HepG2 (cell line): ENCODE data around the gene SLC25A23. TPM values are rescaled to one million over a fixed set of nuclear protein-coding genes. Genes with fewer than 3 reads are reported as not detected.

ENCODE experiments used
- ATAC-seq: fragments of 200-7000 bp; cut with Tn5 transposase; 3 replicates; pipeline ENCODE4 v1.9.1; 2020; ENCODE audit warnings: mild to moderate bottlenecking, moderate library complexity
- BruUV-seq: library from RNA; stranded (reverse); fragments of 400-500 nt; replicated peaks from 2 replicates; lab custom pipeline; 2021; lab: Mats Ljungman, UMichigan
- CTCF ChIA-PET: fragments of 300-600 bp; formaldehyde crosslinking; extraction: SDS; loops from one replicate; lab custom pipeline; 2021; ENCODE audit warnings: low total read pairs, inconsistent platforms, low intra/inter-chr PET ratio; lab: Yijun Ruan, JAX
- POLR2A ChIA-PET: fragments of 350-600 bp; sonication (Branson Sonifier 250); formaldehyde crosslinking; loops from one replicate; lab custom pipeline; 2020; ENCODE audit warnings: antibody characterized with exemption, inconsistent platforms; lab: Yijun Ruan, JAX
- DNase-seq: peaks from one replicate; pipeline ENCODE4 v3.0.0-alpha.2; 2015; ENCODE audit warnings: low spot score
- FAIRE-seq: peaks from 3 replicates; lab custom pipeline; 2011; peaks lifted over from hg19 to GRCh38; lab: Jason Lieb, UNC
- H2AFZ ChIP-seq: one replicate; pipeline ENCODE4 v1.6.1; 2011; ENCODE audit warnings: low read length, inconsistent platforms
- H3K27ac ChIP-seq: fragments of 300-600 bp; 3 replicates; pipeline ENCODE4 v1.8.0; 2011; ENCODE audit warnings: mixed run types, mild to moderate bottlenecking, mixed read lengths, low read length, inconsistent platforms; ENCODE audit not compliant: insufficient read depth; ENCODE audit errors: extremely low read length
- H3K27me3 ChIP-seq, 2 experiments: fragments of 200-600 bp in 1 of 2; 2 replicates in 1 of 2; 3 replicates in 1 of 2; pipeline versions ENCODE4 v1.6.0 to v1.8.0; 2011; ENCODE audit warnings: low read length in 2 of 2, mild to moderate bottlenecking in 2 of 2, moderate library complexity in 2 of 2, inconsistent platforms in 1 of 2; ENCODE audit not compliant: insufficient read depth in 2 of 2, control insufficient read depth in 1 of 2
- H3K36me3 ChIP-seq, 2 experiments: fragments of 200-600 bp in 1 of 2; replicated peaks in 1 of 2; 2 replicates in 1 of 2; 3 replicates in 1 of 2; pipeline versions ENCODE4 v1.5.1 to v1.8.0; 2011; ENCODE audit warnings: low read length in 2 of 2, inconsistent platforms in 1 of 2; ENCODE audit not compliant: insufficient read depth in 2 of 2, control insufficient read depth in 1 of 2
- H3K4me1 ChIP-seq: 2 replicates; pipeline ENCODE4 v1.5.1; 2012; ENCODE audit warnings: low read length, inconsistent platforms; ENCODE audit not compliant: insufficient read depth
- H3K4me2 ChIP-seq: 2 replicates; pipeline ENCODE4 v1.6.0; 2011; ENCODE audit warnings: low read depth, low read length, inconsistent platforms
- H3K4me3 ChIP-seq, 3 experiments: fragments of 200-600 bp in 1 of 3; sonication (generic), shearing (Covaris generic) in 1 of 3; replicated peaks in 1 of 3; 2 replicates each; pipeline ENCODE4 v1.5.1; 2011 to 2016; ENCODE audit warnings: low read length in 3 of 3, inconsistent platforms in 2 of 3, low read depth in 2 of 3, mild to moderate bottlenecking in 2 of 3, control low read depth in 1 of 3, mixed read lengths in 1 of 3; ENCODE audit not compliant: insufficient read depth in 1 of 3
- H3K79me2 ChIP-seq: one replicate; pipeline ENCODE4 v1.6.1; 2011; ENCODE audit warnings: low read length, inconsistent platforms; ENCODE audit not compliant: insufficient read depth
- H3K9ac ChIP-seq: 2 replicates; pipeline ENCODE4 v1.6.0; 2011; ENCODE audit warnings: mild to moderate bottlenecking, low read depth, low read length, inconsistent platforms; ENCODE audit not compliant: insufficient read depth
- H3K9me3 ChIP-seq: 2 replicates; pipeline ENCODE4 v1.5.1; 2012; ENCODE audit warnings: mild to moderate bottlenecking, low read length
- H4K20me1 ChIP-seq: 2 replicates; pipeline ENCODE4 v1.6.0; 2011; ENCODE audit warnings: inconsistent platforms, mild to moderate bottlenecking, low read length, moderate library complexity; ENCODE audit not compliant: insufficient read depth
- ARID2 ChIP-seq: sonication (generic); formaldehyde crosslinking; IDR thresholded peaks from 2 replicates; pipeline ENCODE4 v1.8.1; 2022; ENCODE audit warnings: mild to moderate bottlenecking, missing genetic modification reagents, borderline replicate concordance
- GLI4 ChIP-seq: sonication (generic); formaldehyde crosslinking; IDR thresholded peaks from 2 replicates; pipeline ENCODE4 v1.5.1; 2020; ENCODE audit warnings: missing genetic modification reagents, mild to moderate bottlenecking, moderate library complexity, borderline replicate concordance
- HHEX ChIP-seq: IDR thresholded peaks from 2 replicates; pipeline ENCODE4 v1.6.1; 2016; ENCODE audit warnings: control low read depth
- HOXA5 ChIP-seq: sonication (generic); formaldehyde crosslinking; IDR thresholded peaks from 2 replicates; pipeline ENCODE4 v1.4.0; 2020; ENCODE audit warnings: missing genetic modification reagents
- SIN3A ChIP-seq: IDR thresholded peaks from 2 replicates; pipeline ENCODE4 v1.6.1; 2011; ENCODE audit warnings: low read depth, mild to moderate bottlenecking, control low read depth, low read length, borderline replicate concordance
- SOX13 ChIP-seq, 3 experiments: fragments of 450-650 bp in 1 of 3; sonication (generic) in 1 of 3; formaldehyde crosslinking in 1 of 3; IDR thresholded peaks in 2 of 3; conservative IDR thresholded peaks in 1 of 3; 2 replicates each; pipeline versions ENCODE4 v1.5.0 to v1.6.1; 2016 to 2020; ENCODE audit warnings: antibody characterized with exemption in 1 of 3, mild to moderate bottlenecking in 1 of 3, missing compliant biosample characterization in 1 of 3, missing genetic modification reagents in 1 of 3, moderate library complexity in 1 of 3
- TCF12 ChIP-seq, 2 experiments: fragments of 450-650 bp in 1 of 2; sonication (generic) in 1 of 2; formaldehyde crosslinking in 1 of 2; IDR thresholded peaks; 2 replicates each; pipeline versions ENCODE4 v1.6.1 to v1.8.0; 2017 to 2022; ENCODE audit warnings: antibody characterized with exemption in 1 of 2, mild to moderate bottlenecking in 1 of 2, missing genetic modification reagents in 1 of 2, moderate library complexity in 1 of 2
- WGBS: methylation state at CpG from one replicate; pipeline ENCODE4 v1.1.6; 2017; ENCODE audit warnings: low lambda C conversion rate; 5-methylcytosine and 5-hydroxymethylcytosine counted together
- in situ Hi-C: cut with HindIII; loops from 2 replicates; pipeline ENCODE4 v1.10.0; 2017; ENCODE audit warnings: low pct_unique_long_range_greater_than_20kb; ENCODE audit not compliant: extremely low pct_ligation_motif_present
- intact Hi-C: fragments of 100-400 bp; cut with micrococcal nuclease; formaldehyde crosslinking; loops from one replicate; pipeline ENCODE4 v1.10.0; 2022; ENCODE audit not compliant: unreplicated experiment
- polyA plus RNA-seq, 8 experiments: library from polyadenylated mRNA; depleted of rRNA in 3 of 8; stranded (reverse) in 7 of 8; unstranded in 1 of 8; fragments of >200 nt; fragmentation: Illumina TruSeq in 4 of 8; extraction: Trizol in 4 of 8; gene quantifications; 2 replicates each; pipeline versions ENCODE4 v1.2.1 to v1.2.3, GENCODE V29; 2011 to 2016; ENCODE audit warnings: low read depth in 4 of 8, missing spikeins in 1 of 8, mixed read lengths in 1 of 8; ENCODE audit not compliant: insufficient read depth in 1 of 8
- total RNA-seq, 5 experiments: library from RNA; depleted of rRNA; stranded (reverse); fragments of >200 nt; fragmentation: Illumina TruSeq; extraction: Trizol; gene quantifications; 2 replicates each; pipeline ENCODE4 v1.2.3, GENCODE V29; 2016; ENCODE audit warnings: low read depth in 1 of 5
- TF ChIP-seq, protein P1 (sequence below): sonication (generic); IDR thresholded peaks from 2 replicates; pipeline ENCODE4 v1.6.1; 2016; ENCODE audit warnings: low read depth, borderline replicate concordance
- TF ChIP-seq, protein P2 (sequence below): sonication (generic); formaldehyde crosslinking; conservative IDR thresholded peaks from 2 replicates; pipeline ENCODE4 v1.4.0; 2020; ENCODE audit warnings: missing genetic modification reagents
- TF ChIP-seq, protein P3 (sequence below): sonication (generic); formaldehyde crosslinking; IDR thresholded peaks from 2 replicates; pipeline ENCODE4 v1.4.0; 2020; ENCODE audit warnings: missing genetic modification reagents

The SLC25A23 gene
- total and polyA plus RNA-seq, 2 of the 13 experiments (the other 11 are each of a cell fraction or from before 2014, with no cell fraction given): 12.4 to 15.2 TPM

DNA sequence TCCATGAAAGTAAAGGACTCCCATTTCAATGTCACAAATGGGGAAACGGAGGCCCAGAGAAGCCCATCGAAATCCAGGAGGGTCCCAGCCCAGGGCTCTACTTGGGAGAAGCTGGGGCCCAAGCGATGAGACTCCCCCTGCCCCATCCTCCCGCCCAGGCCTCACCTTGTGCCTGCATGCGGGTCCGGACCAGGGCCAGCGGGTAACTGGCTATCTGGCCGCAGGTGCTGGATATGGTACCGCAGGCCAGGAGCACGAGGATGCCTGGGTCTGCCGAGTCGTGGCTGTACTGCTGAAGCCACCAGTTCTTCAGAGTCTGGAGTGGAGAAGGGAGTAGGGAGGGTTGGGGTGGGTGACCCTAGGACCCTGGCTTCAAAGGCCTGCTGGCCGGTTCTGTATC is 15.6 kb downstream of the SLC25A23 start:
- no peaks in the 10 kb centered on the region for H3K36me3 ChIP-seq
- WGBS: 96% methylated on average over 11 of the region's 13 CpGs
- in situ Hi-C loops: no loop called here
- no peaks in the 10 kb centered on the region for H3K27me3 ChIP-seq
- no peak overlapping the region for H2AFZ ChIP-seq
- no peak overlapping the region for H3K27ac ChIP-seq
- BruUV-seq: no TSS peak
- H3K79me2 ChIP-seq: no peaks in the 10 kb centered on the region
- intact Hi-C loops: no loop called here
- no peak overlapping the region for H3K4me3 ChIP-seq
- TF ChIP-seq GLI4 (CRISPR knock-in tag) (no peak), TCF12 (IDR thresholded peaks at IDR 0.05) (no peak), TCF12 (CRISPR knock-in tag; IDR thresholded peaks at IDR 0.05) (no peak), SOX13 (IDR thresholded peaks at IDR 0.05) (no peak), SOX13 (CRISPR knock-in tag; conservative IDR thresholded peaks at IDR 0.05 in 1 of 2, IDR thresholded peaks at IDR 0.05 in 1 of 2) (no peak), SIN3A (no peak), HOXA5 (CRISPR knock-in tag) (no peak), HHEX (no peak), ARID2 (CRISPR knock-in tag) (no peak)
- TF ChIP-seq, protein P1, sequence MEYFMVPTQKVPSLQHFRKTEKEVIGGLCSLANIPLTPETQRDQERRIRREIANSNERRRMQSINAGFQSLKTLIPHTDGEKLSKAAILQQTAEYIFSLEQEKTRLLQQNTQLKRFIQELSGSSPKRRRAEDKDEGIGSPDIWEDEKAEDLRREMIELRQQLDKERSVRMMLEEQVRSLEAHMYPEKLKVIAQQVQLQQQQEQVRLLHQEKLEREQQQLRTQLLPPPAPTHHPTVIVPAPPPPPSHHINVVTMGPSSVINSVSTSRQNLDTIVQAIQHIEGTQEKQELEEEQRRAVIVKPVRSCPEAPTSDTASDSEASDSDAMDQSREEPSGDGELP: no peak
- TF ChIP-seq, protein P2, sequence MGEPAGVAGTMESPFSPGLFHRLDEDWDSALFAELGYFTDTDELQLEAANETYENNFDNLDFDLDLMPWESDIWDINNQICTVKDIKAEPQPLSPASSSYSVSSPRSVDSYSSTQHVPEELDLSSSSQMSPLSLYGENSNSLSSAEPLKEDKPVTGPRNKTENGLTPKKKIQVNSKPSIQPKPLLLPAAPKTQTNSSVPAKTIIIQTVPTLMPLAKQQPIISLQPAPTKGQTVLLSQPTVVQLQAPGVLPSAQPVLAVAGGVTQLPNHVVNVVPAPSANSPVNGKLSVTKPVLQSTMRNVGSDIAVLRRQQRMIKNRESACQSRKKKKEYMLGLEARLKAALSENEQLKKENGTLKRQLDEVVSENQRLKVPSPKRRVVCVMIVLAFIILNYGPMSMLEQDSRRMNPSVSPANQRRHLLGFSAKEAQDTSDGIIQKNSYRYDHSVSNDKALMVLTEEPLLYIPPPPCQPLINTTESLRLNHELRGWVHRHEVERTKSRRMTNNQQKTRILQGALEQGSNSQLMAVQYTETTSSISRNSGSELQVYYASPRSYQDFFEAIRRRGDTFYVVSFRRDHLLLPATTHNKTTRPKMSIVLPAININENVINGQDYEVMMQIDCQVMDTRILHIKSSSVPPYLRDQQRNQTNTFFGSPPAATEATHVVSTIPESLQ (CRISPR knock-in tag): no peak
- TF ChIP-seq, protein P3, sequence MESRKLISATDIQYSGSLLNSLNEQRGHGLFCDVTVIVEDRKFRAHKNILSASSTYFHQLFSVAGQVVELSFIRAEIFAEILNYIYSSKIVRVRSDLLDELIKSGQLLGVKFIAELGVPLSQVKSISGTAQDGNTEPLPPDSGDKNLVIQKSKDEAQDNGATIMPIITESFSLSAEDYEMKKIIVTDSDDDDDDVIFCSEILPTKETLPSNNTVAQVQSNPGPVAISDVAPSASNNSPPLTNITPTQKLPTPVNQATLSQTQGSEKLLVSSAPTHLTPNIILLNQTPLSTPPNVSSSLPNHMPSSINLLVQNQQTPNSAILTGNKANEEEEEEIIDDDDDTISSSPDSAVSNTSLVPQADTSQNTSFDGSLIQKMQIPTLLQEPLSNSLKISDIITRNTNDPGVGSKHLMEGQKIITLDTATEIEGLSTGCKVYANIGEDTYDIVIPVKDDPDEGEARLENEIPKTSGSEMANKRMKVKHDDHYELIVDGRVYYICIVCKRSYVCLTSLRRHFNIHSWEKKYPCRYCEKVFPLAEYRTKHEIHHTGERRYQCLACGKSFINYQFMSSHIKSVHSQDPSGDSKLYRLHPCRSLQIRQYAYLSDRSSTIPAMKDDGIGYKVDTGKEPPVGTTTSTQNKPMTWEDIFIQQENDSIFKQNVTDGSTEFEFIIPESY: no peak
- FAIRE-seq (no peak), ATAC-seq (no peak), DNase-seq (no peak)
- no peak overlapping the region for H3K4me2 ChIP-seq
- CTCF ChIA-PET: no interaction called here
- H3K9ac ChIP-seq: no peak overlapping the region
- POLR2A ChIA-PET: no interaction called here
- no peaks in the 10 kb centered on the region for H3K9me3 ChIP-seq
- no peaks in the 10 kb centered on the region for H4K20me1 ChIP-seq
- no peaks in the 10 kb centered on the region for H3K4me1 ChIP-seq
